Measurements from ENCODE around the gene MYO19.

- TF ChIP-seq CTCF (IDR thresholded peaks at IDR 0.05), result no peak
- TF ChIP-seq POLR2A (IDR thresholded peaks at IDR 0.05), result no peak
These were observed 8.8 kb downstream of the MYO19 start for GRCh38 chr17:36525888-36526287.

Measured in Peyer's patch (tissue), 4 donors.